Adrenal gland (tissue), 5 donors: ENCODE results near the gene KRTAP2-4.

Experiments
- POLR2A ChIP-seq, 2 donors: fragments of 450-650 bp; IDR thresholded peaks; one replicate each; pipeline ENCODE4 v1.6.1; 2017; ENCODE audit warnings: antibody characterized with exemption in 2 of 2, mild to moderate bottlenecking in 2 of 2, moderate library complexity in 1 of 2
- TF ChIP-seq, protein P1 (sequence below), 6 experiments: fragments of 450-650 bp in 4 of 6; fragments of 200-600 bp in 2 of 6; sonication (generic) in 1 of 6; IDR thresholded peaks; 1 replicate in 5 of 6; 2 replicates in 1 of 6; pipeline versions ENCODE4 v1.5.1 to v1.8.0; 2016 to 2021; ENCODE audit warnings: antibody characterized with exemption in 6 of 6, mild to moderate bottlenecking in 2 of 6, moderate library complexity in 1 of 6
- donor health status: DM: no; HTN: no; CAD: no.

DNA sequence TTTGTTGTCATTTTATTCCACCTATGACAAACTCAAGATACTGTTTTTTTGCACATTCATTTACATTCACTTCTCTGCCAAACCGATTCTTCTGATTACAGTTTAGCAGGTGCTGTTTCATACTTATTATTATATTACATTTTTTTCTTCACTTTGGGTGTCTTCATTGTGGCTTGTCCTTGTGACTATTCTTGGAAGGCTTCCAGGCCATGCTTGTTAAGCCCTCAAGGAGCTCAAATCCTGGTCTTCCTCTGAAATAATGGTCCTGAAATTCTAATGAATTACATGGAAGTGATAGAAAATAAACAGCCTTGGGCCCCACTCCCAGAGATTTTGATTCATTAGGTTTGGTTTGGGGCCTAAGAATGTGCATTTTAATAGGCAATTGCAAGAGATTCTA is 1.4 kb downstream of the KRTAP2-4 start:
- TF ChIP-seq, protein P1, sequence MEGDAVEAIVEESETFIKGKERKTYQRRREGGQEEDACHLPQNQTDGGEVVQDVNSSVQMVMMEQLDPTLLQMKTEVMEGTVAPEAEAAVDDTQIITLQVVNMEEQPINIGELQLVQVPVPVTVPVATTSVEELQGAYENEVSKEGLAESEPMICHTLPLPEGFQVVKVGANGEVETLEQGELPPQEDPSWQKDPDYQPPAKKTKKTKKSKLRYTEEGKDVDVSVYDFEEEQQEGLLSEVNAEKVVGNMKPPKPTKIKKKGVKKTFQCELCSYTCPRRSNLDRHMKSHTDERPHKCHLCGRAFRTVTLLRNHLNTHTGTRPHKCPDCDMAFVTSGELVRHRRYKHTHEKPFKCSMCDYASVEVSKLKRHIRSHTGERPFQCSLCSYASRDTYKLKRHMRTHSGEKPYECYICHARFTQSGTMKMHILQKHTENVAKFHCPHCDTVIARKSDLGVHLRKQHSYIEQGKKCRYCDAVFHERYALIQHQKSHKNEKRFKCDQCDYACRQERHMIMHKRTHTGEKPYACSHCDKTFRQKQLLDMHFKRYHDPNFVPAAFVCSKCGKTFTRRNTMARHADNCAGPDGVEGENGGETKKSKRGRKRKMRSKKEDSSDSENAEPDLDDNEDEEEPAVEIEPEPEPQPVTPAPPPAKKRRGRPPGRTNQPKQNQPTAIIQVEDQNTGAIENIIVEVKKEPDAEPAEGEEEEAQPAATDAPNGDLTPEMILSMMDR (IDR thresholded peaks at IDR 0.05), result no peak
- no peak for TF ChIP-seq POLR2A (IDR thresholded peaks at IDR 0.05)
